Spleen (tissue), 7 donors: ENCODE results near the gene PLCB4.

Source experiments
- CTCF ChIP-seq, 11 experiments: fragments of 200-600 bp in 7 of 11; fragments of 450-650 bp in 4 of 11; sonication (generic) in 4 of 11; IDR thresholded peaks in 8 of 11; conservative IDR thresholded peaks in 3 of 11; 1 replicate in 7 of 11; 2 replicates in 4 of 11; pipeline versions ENCODE4 v1.4.0 to v1.8.0; 2016 to 2021; ENCODE audit warnings: antibody characterized with exemption in 11 of 11, inconsistent platforms in 4 of 11, mild to moderate bottlenecking in 1 of 11
- POLR2A ChIP-seq, 3 donors: fragments of 450-650 bp; IDR thresholded peaks; one replicate each; pipeline ENCODE4 v1.5.1; 2017; ENCODE audit warnings: antibody characterized with exemption in 3 of 3, mild to moderate bottlenecking in 1 of 3
- POLR2AphosphoS5 ChIP-seq, 3 donors: sonication (generic); formaldehyde crosslinking; IDR thresholded peaks; one replicate each; pipeline ENCODE4 v1.5.1; 2017; ENCODE audit warnings: antibody characterized with exemption in 3 of 3
- donor health status: DM: no; HTN: no; CAD: no; lungs with moderate emphysema.
- donor health status: DM: no; HTN: no; CAD: no.
- donor health status: DM: no; HTN: no; CAD: no.

GRCh38 chr20:9490631-9491030 lies 421.7 kb downstream of the PLCB4 start:
- no peak for TF ChIP-seq CTCF (IDR thresholded peaks at IDR 0.05 in 8 of 11, conservative IDR thresholded peaks at IDR 0.05 in 3 of 11)
- TF ChIP-seq POLR2AphosphoS5 (IDR thresholded peaks at IDR 0.05): no peak
- TF ChIP-seq POLR2A (IDR thresholded peaks at IDR 0.05): no peak
